ENCODE results near the gene COL8A1.

COL8A1 gene

DNA sequence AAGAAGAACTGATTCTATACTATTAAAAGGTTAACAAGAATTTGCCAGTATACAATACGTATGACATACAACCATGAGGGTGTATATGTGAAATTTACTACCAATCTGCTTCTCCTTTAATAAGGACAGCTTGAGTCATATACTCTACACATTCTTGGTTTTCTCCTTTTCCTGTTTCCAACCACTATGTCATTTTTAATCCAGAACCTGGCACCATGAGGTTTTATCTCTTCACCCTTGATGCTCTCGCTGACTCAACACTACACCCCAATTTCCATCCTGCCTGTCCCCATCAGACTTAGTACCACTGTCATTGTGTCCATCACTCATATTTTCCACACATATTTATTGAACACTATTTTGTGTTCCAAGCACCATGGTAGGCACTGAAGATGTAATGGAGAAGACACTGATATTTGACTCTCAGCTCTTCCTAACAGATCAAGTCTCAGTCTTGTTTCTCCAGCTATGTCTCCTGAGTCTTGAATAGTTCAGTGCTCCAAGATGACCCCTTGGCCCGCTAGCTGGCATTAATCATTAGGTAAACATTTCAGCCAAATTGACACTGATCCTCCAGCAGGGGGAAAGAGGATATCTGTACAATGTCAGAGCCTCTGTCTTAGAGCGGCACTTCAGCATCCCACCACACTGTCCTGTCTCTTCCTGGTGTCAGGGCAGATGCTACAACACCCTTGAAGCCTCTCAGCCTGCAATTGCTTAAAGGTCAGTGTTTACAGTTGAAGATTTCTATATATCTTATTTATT lies 11.2 kb upstream of the COL8A1 start:
- Mint-ChIP-seq H3K4me1 (ENCODE audit: low read depth) (no peaks in the 10 kb centered on the region), H3K27me3 (no peaks in the 10 kb centered on the region), H3K4me3 (no peak overlapping the region)

GRCh38 chr3:99630815-99631214 lies 7.6 kb upstream of the COL8A1 start:
- Mint-ChIP-seq H3K9me3 (no peaks in the 10 kb centered on the region), H3K36me3 (ENCODE audit: low read depth) (no peaks in the 10 kb centered on the region), H3K4me1 (ENCODE audit: low read depth) (no peaks in the 10 kb centered on the region), H3K4me3 (no peak overlapping the region), H3K27ac (no peak overlapping the region), H3K27me3 (peaks cover 10% of the 10 kb centered on the region)
- intact Hi-C loops (cut with micrococcal nuclease), result no loop called here

More for the DNA sequence above, 11.2 kb upstream of the COL8A1 start:
- intact Hi-C loops (cut with micrococcal nuclease), result no loop called here
- Mint-ChIP-seq H3K9me3 (no peaks in the 10 kb centered on the region), H3K27ac (no peak overlapping the region), H3K36me3 (ENCODE audit: low read depth) (no peaks in the 10 kb centered on the region)

DNA sequence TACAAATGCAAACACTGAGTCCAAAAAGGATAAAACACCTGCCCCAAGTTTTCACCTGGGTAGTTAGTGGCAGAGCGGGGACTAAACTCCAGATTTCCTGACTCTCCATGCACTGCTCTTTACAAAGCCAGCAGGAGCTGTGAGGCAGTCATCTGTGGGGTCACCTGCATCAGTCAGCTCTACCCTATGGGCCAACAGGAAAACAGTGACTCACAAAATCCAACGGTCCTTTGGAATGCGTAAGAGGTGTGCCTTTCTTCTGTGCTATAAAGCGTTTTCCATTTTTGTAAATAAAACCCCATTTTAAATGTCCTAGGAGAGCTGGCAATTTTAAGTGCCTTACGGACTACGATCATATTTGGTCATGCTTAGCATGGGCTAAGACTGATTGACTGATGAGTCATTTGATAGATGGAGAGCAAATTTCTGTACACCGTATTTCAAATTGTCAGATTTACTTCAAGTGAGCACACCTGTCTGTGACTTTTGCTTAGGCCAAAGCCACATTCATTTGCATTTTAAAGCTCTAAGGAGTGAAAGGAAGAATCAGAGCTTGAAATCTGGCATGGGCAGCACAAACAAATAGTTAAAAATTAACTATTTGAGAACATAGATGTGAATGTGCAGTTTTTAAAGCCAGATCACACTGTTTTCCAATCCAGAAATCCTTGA lies 4.4 kb upstream of the COL8A1 start:
- H3K4me1 Mint-ChIP-seq (ENCODE audit: low read depth), result peaks cover 13% of the 10 kb centered on the region
- H3K36me3 Mint-ChIP-seq (ENCODE audit: low read depth), result no peaks in the 10 kb centered on the region
- no peak overlapping the region for H3K27ac Mint-ChIP-seq
- intact Hi-C loops (cut with micrococcal nuclease), result no loop called here
- H3K9me3 Mint-ChIP-seq, result no peaks in the 10 kb centered on the region
- H3K27me3 Mint-ChIP-seq, result peaks cover 35% of the 10 kb centered on the region
- no peak overlapping the region for H3K4me3 Mint-ChIP-seq

DNA sequence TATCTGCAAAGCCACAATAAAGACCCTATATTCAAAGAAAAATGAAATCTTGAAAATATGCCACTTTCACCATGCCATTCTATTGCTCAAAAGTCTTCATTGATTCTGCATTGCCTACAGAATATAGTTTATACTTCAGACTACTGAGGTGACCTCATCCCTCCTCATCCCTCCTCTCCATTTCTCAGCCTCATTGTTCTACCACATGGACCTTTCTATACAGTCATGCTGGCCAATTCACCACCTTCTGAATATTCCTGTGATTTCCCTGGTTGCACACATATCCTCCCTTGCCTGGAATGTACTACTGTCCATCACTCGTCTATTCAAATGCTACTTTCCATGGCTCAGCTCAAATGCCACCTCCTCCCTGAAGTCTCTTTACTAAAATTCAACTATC lies 3.5 kb upstream of the COL8A1 start:
- H3K27ac Mint-ChIP-seq, result no peak overlapping the region
- intact Hi-C loops (cut with micrococcal nuclease), result no loop called here
- H3K4me1 Mint-ChIP-seq (ENCODE audit: low read depth), result peaks cover 13% of the 10 kb centered on the region
- H3K4me3 Mint-ChIP-seq, result no peak overlapping the region
- H3K9me3 Mint-ChIP-seq, result no peaks in the 10 kb centered on the region
- H3K27me3 Mint-ChIP-seq, result peaks cover 39% of the 10 kb centered on the region
- no peaks in the 10 kb centered on the region for H3K36me3 Mint-ChIP-seq (ENCODE audit: low read depth)

- H3K36me3 Mint-ChIP-seq (ENCODE audit: low read depth), result no peaks in the 10 kb centered on the region
- H3K9me3 Mint-ChIP-seq, result no peaks in the 10 kb centered on the region
- no peak overlapping the region for H3K4me3 Mint-ChIP-seq
- H3K4me1 Mint-ChIP-seq (ENCODE audit: low read depth), result peaks cover 13% of the 10 kb centered on the region
- H3K27ac Mint-ChIP-seq, result no peak overlapping the region
- intact Hi-C loops (cut with micrococcal nuclease), result no loop called here
- peaks cover 39% of the 10 kb centered on the region for H3K27me3 Mint-ChIP-seq
These were observed 3.0 kb upstream of the COL8A1 start for GRCh38 chr3:99635348-99635747.

- peaks cover 41% of the 10 kb centered on the region for H3K27me3 Mint-ChIP-seq
- peaks cover 13% of the 10 kb centered on the region for H3K4me1 Mint-ChIP-seq (ENCODE audit: low read depth)
- H3K36me3 Mint-ChIP-seq (ENCODE audit: low read depth), result no peaks in the 10 kb centered on the region
- H3K9me3 Mint-ChIP-seq, result no peaks in the 10 kb centered on the region
- no peak overlapping the region for H3K27ac Mint-ChIP-seq
- no peak overlapping the region for H3K4me3 Mint-ChIP-seq
- intact Hi-C loops (cut with micrococcal nuclease), result no loop called here
These were observed 1.4 kb upstream of the COL8A1 start for GRCh38 chr3:99637016-99637367.

- intact Hi-C loops (cut with micrococcal nuclease), result no loop called here
- no peak overlapping the region for H3K4me3 Mint-ChIP-seq
- peaks cover 41% of the 10 kb centered on the region for H3K27me3 Mint-ChIP-seq
- no peaks in the 10 kb centered on the region for H3K36me3 Mint-ChIP-seq (ENCODE audit: low read depth)
- H3K27ac Mint-ChIP-seq, result no peak overlapping the region
- H3K9me3 Mint-ChIP-seq, result no peaks in the 10 kb centered on the region
- H3K4me1 Mint-ChIP-seq (ENCODE audit: low read depth), result peaks cover 13% of the 10 kb centered on the region
These were observed 854 bp upstream of the COL8A1 start for GRCh38 chr3:99637368-99638111.

GRCh38 chr3:99639579-99639978 lies 1.2 kb downstream of the COL8A1 start:
- peaks cover 41% of the 10 kb centered on the region for H3K27me3 Mint-ChIP-seq
- no peak overlapping the region for H3K4me3 Mint-ChIP-seq
- intact Hi-C loops (cut with micrococcal nuclease), result no loop called here

DNA sequence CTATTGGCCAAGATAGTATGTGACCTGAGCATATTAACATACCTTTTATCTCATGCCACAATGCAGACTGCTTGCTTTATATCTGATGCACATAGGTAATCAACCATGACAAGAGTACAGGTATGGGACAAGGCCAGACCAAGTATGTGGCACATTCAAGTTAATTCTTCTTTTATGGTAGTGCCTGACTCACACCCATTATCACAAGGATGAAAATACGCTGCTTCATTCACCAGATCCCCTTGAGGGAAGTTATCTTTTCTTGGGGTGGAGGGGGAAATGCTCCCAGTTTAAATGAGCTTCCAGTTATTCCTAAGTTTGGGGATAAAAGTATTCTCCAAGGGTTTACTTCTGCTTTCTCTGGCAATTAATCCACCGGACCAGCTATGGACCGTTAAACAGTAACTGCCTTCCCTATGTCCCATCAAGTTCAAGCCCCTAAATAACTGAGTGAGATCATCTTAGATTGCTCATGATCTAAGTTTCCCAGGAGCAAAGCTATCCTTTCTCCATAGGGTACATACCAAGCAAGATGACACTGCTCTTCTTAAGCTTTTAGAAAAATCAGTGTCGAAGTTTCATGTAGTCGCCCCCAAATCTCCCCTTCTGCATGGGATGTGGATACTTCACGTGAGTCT lies 1.9 kb downstream of the COL8A1 start:
- Mint-ChIP-seq H3K9me3 (no peaks in the 10 kb centered on the region), H3K36me3 (ENCODE audit: low read depth) (no peaks in the 10 kb centered on the region), H3K4me1 (ENCODE audit: low read depth) (peaks cover 13% of the 10 kb centered on the region), H3K27me3 (peaks cover 36% of the 10 kb centered on the region), H3K27ac (no peak overlapping the region), H3K4me3 (no peak overlapping the region)
- intact Hi-C loops (cut with micrococcal nuclease), result no loop called here

More at GRCh38 chr3:99639579-99639978, 1.2 kb downstream of the COL8A1 start:
- Mint-ChIP-seq H3K36me3 (ENCODE audit: low read depth) (no peaks in the 10 kb centered on the region), H3K4me1 (ENCODE audit: low read depth) (peaks cover 13% of the 10 kb centered on the region), H3K9me3 (no peaks in the 10 kb centered on the region), H3K27ac (no peak overlapping the region)

- Mint-ChIP-seq H3K4me3 (no peak overlapping the region), H3K27me3 (peaks cover 29% of the 10 kb centered on the region), H3K36me3 (ENCODE audit: low read depth) (no peaks in the 10 kb centered on the region), H3K27ac (no peak overlapping the region), H3K4me1 (ENCODE audit: low read depth) (peaks cover 13% of the 10 kb centered on the region), H3K9me3 (no peaks in the 10 kb centered on the region)
- intact Hi-C loops (cut with micrococcal nuclease), result no loop called here
These were observed 3.1 kb downstream of the COL8A1 start for GRCh38 chr3:99641480-99641879.

DNA sequence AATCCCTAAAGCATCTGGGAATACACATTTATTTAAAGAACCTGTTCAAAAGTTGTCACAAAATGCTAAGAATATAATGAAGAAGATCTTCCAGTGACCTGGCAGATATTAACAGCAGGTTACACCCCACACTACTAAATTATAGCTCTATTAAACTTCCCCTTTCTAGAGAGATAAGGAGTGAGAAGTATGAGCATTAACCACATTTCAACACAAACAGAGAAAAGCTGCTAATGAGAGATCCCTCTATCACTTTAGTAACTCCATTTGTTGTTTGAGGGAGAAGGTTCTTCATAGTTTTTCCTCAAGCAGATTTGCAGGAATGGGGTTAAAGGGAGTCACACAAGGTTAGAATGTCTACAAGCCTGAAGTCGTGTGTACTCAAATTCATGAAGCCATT lies 3.6 kb downstream of the COL8A1 start:
- Mint-ChIP-seq H3K27me3 (peaks cover 25% of the 10 kb centered on the region), H3K27ac (no peak overlapping the region), H3K4me1 (ENCODE audit: low read depth) (peaks cover 13% of the 10 kb centered on the region), H3K9me3 (no peaks in the 10 kb centered on the region), H3K36me3 (ENCODE audit: low read depth) (no peaks in the 10 kb centered on the region), H3K4me3 (no peak overlapping the region)
- intact Hi-C loops (cut with micrococcal nuclease), result no loop called here

DNA sequence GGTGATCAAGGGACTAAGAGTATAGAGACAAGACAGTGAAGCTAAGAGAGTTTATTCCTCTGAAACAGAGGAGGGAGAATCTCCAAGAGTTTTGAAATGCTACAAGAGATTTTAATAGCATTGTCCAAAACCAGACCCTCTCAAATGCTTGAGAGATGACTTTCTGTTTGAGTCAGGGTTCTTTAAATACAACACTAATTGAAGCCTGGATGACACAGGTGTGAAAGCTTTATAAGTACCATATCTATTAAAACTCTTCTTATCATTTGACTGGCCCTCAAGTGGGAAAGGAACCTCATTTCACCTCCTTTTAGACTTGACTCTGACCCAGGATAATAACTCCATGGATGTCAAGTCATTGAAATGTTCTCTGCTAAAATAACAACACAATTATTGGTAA lies 5.6 kb downstream of the COL8A1 start:
- Mint-ChIP-seq H3K4me1 (ENCODE audit: low read depth) (no peaks in the 10 kb centered on the region), H3K27ac (no peak overlapping the region), H3K4me3 (no peak overlapping the region), H3K36me3 (ENCODE audit: low read depth) (no peaks in the 10 kb centered on the region), H3K27me3 (peaks cover 6% of the 10 kb centered on the region), H3K9me3 (no peaks in the 10 kb centered on the region)
- intact Hi-C loops (cut with micrococcal nuclease), result no loop called here

DNA sequence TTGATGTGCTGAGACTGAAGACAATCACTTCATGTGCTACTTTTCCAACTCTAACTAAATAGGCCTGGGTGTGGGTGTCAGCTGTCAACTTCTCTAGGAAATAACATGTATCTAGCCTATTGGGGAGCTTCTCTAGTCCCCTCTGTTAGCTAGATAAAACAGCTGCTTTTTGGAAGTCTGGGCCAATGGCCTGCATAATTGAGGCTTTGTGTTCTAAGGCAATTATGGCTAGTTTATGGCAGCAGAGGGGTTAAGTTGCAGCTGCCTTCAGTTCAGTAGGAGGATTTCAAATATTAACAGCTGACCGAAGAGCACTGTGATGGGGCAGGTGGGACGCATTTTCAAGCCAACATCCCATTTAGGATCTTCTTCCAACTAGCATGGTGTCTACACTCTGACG lies 6.4 kb downstream of the COL8A1 start:
- Mint-ChIP-seq H3K9me3 (no peaks in the 10 kb centered on the region), H3K4me1 (ENCODE audit: low read depth) (no peaks in the 10 kb centered on the region), H3K36me3 (ENCODE audit: low read depth) (no peaks in the 10 kb centered on the region), H3K4me3 (no peak overlapping the region), H3K27ac (no peak overlapping the region), H3K27me3 (peaks cover 4% of the 10 kb centered on the region)
- intact Hi-C loops (cut with micrococcal nuclease), result no loop called here

All from dendritic cell treated with granulocyte-macrophage colony-stimulating factor and Interleukin-4, amounts not matched to agents 40 ng/mL and 50 ng/mL, for 4 days (primary cell).